ENCODE data around the gene CHST8. TPM values are rescaled to one million over a fixed set of nuclear protein-coding genes. Genes with fewer than 3 reads are reported as not detected.

CHST8 gene
- total and polyA plus RNA-seq, 2 of the 13 experiments (the other 11 are each of a cell fraction or from before 2014, with no cell fraction given): not detected

DNA sequence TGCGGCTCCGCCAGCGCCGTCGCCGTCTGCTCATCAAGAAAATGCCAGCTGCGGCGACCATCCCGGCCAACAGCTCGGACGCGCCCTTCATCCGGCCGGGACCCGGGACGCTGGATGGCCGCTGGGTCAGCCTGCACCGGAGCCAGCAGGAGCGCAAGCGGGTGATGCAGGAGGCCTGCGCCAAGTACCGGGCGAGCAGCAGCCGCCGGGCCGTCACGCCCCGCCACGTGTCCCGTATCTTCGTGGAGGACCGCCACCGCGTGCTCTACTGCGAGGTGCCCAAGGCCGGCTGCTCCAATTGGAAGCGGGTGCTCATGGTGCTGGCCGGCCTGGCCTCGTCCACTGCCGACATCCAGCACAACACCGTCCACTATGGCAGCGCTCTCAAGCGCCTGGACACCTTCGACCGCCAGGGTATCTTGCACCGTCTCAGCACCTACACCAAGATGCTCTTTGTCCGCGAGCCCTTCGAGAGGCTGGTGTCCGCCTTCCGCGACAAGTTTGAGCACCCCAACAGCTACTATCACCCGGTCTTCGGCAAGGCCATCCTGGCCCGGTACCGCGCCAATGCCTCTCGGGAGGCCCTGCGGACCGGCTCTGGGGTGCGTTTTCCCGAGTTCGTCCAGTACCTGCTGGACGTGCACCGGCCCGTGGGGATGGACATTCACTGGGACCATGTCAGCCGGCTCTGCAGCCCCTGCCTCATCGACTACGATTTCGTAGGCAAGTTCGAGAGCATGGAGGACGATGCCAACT, 150.5 kb downstream of the CHST8 start:
- no peaks in the 10 kb centered on the region for H3K36me3 ChIP-seq (replicated peaks in 1 of 2; ENCODE audit: control insufficient read depth in 1 of 2, insufficient read depth in 2 of 2, low read length in 2 of 2)
- no peak overlapping the region for H3K9ac ChIP-seq (ENCODE audit: insufficient read depth, low read depth, low read length)
- FAIRE-seq: no peak
- no peak overlapping the region for H3K4me3 ChIP-seq (replicated peaks in 1 of 3; ENCODE audit: insufficient read depth in 1 of 3, low read depth in 2 of 3, low read length in 3 of 3)
- intact Hi-C loops (cut with micrococcal nuclease; ENCODE audit: unreplicated experiment): no loop called here
- no peaks in the 10 kb centered on the region for H3K79me2 ChIP-seq (ENCODE audit: insufficient read depth, low read length)
- ChIA-PET CTCF (ENCODE audit: low intra/inter-chr PET ratio, low total read pairs) (interaction anchor here (1.1 to 2.9 kb wide), 3 partner anchors 342 to 537 kb away, joined by 3 to 21 read pairs (median 11); no protein-coding TSS in a partner anchor), POLR2A (no interaction called here)
- no peak for TF ChIP-seq HDAC2 (CRISPR knock-in tag; IDR thresholded peaks at IDR 0.05)
- no peak for TF ChIP-seq TAF1 (CRISPR knock-in tag; IDR thresholded peaks at IDR 0.05)
- TF ChIP-seq KLF15 (CRISPR knock-in tag; IDR thresholded peaks at IDR 0.05; ENCODE audit: borderline replicate concordance): no peak
- no peak for TF ChIP-seq HNRNPL (IDR thresholded peaks at IDR 0.05; ENCODE audit: low read depth, low read length)
- no peak for TF ChIP-seq ZNF282 (IDR thresholded peaks at IDR 0.05; ENCODE audit: partially characterized antibody)
- no peak for TF ChIP-seq U2AF2 (IDR thresholded peaks at IDR 0.05; ENCODE audit: low read depth, low read length)
- no peak for TF ChIP-seq ZFAT (CRISPR knock-in tag; conservative IDR thresholded peaks at IDR 0.05)
- no peak for TF ChIP-seq GPN1 (CRISPR knock-in tag; IDR thresholded peaks at IDR 0.05; ENCODE audit: borderline replicate concordance)
- TF ChIP-seq ZNF496 (CRISPR knock-in tag; IDR thresholded peaks at IDR 0.05; ENCODE audit: insufficient replicate concordance): no peak
- TF ChIP-seq DNMT3B (CRISPR knock-in tag; conservative IDR thresholded peaks at IDR 0.05): no peak
- no peak for TF ChIP-seq FOXJ3 (CRISPR knock-in tag; IDR thresholded peaks at IDR 0.05; ENCODE audit: borderline replicate concordance)
- H3K27ac ChIP-seq (ENCODE audit: extremely low read length, insufficient read depth, low read length): no peak overlapping the region
- no peaks in the 10 kb centered on the region for H3K4me1 ChIP-seq (ENCODE audit: insufficient read depth, low read length)
- H3K9me3 ChIP-seq (ENCODE audit: low read length): no peaks in the 10 kb centered on the region
- H3K4me2 ChIP-seq (ENCODE audit: low read depth, low read length): no peak overlapping the region
- in situ Hi-C loops (cut with HindIII; ENCODE audit: extremely low pct_ligation_motif_present, low pct_unique_long_range_greater_than_20kb): loop anchor here (5.0 kb wide), 3 partner anchors 50 to 535 kb away; no protein-coding TSS in a partner anchor
- 78% methylated on average over 44 of the region's 72 CpGs for WGBS (ENCODE audit: low lambda C conversion rate)
- H4K20me1 ChIP-seq (ENCODE audit: insufficient read depth, low read length): peaks cover 7% of the 10 kb centered on the region; the same call in 1 of the 2 replicates
- BruUV-seq (replicated peaks): no TSS peak
- no peak for ATAC-seq
- no peak overlapping the region for H2AFZ ChIP-seq (ENCODE audit: low read length)
- peaks cover 1 to 10% of the 10 kb centered on the region in 2 experiments; a peak in 2 of 5 replicates for H3K27me3 ChIP-seq (ENCODE audit: control insufficient read depth in 1 of 2, insufficient read depth in 2 of 2, low read length in 2 of 2)
- DNase-seq (ENCODE audit: low spot score): no peak

All from HepG2 (cell line).